ENCODE results near the gene ELOVL4.

The ELOVL4 gene

DNA sequence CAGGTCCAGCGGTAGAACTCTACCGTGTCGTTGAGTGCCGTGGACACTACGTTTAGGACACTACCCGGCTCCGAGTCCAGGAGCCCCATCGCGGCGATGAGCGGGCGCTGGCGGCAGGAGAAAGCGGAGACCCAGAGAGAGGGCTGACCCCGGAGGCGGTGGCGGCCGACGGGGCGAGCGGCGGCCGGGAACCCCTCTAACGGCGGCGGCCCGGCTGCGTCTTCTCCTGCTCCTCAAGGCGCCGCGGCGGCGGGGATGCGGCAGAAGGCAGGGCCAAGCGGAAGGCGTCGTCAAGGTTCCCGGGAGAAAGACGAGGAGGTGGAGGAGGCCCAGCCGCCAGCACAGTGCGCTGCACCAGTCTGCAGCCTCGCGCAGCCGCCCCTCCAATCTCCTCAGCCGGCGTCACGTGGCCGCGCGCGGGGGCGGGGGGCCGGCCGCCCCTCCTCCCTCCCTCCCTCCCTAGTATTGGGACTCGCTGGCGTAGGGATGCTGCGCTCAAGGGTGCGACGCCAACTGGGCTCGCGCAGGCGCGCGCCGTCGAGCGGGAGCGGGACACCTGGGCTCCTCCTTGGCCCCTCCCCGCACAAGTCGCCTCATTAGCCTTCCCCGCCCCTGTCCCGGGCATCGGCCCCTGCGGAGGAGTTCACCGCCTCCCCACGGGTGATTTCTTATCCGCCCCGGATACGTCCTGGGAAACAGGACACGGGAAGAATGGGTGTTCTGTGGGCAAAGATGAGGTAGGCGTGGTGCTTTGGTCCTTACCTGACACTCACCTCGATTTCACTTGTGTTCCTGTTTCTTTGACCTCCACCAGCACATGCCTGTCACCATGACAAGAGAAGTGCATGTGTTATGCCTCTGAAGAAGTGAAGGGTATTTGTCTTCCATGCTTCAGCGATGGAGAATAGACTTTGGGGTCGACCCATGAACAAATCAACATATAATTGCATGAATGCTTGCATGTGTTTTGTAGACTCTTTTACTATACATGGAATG is at the start of gene ELOVL4:
TSS of gene ELOVL4 (minus strand) at position 363 of the 996 bp plus-strand sequence. CDS start at position 89, 274 bp downstream.
- DNase-seq (ENCODE audit: low read depth in 2 of 2, low spot score in 1 of 2): peak in 1 of 2 donors; percentile 7

DNA sequence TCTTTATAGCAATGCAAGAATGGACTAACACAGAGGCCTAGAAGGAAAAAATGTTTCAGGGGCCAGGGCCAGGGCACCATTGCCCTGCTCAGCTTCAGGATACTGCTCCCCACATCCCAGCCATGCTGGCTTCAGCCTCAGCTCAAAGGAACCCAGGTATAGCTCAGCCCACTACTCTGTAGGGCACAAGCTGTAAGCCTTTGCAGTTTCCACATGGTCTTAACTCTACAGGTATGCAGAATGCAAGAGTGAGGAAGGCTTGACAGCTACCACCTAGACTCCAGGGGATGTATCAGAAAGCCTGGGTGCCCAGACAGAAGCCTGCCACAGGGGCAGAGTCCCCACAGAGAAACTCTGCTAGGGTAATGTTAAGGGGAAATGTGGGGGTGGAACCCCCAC is 46.6 kb upstream of the ELOVL4 start:
- no peak for DNase-seq (ENCODE audit: low read depth in 2 of 2, low spot score in 1 of 2)

DNA sequence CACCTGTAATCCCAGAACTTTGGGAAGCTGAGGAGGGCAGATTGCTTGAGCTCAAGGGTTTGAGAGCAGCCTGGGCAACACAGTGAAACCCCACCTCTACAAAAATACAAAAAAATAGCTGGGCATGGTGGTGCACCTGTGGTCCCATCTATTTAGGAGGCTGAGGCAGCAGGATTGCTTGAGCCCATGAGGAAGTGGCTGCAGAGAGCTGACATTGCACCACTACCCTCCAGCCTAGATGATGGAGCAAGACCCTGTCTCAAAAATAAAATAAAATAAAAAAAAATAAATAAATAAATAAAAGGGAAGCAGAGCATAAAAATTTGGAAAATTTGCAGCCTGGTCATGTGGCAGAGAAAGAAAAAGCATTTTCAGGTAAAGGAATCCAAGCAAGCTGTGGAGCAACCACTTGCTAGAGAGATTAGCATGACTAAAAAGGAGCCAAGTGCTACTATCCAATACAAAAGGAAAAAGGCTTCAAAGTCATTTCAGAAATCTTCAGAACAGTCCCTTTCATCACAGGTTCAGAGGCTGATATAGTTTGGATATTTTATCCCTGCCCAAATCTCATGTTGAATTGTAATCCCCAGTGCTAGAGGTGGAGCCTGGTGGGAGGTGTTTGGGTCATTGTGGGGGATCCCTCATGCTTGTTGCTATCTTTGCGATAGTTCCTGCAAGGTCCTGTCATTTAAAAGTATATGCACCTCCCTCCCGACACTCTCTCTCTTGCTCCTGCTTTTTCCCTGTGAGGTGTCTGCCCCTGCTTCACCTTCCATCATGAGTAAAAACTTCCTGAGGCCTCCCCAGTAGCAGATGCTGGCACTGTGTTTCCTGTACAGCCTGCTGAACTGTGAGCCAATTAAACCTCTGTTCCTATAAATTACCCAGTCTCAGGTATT is 45.9 kb upstream of the ELOVL4 start:
- DNase-seq (ENCODE audit: low read depth in 2 of 2, low spot score in 1 of 2): no peak

DNA sequence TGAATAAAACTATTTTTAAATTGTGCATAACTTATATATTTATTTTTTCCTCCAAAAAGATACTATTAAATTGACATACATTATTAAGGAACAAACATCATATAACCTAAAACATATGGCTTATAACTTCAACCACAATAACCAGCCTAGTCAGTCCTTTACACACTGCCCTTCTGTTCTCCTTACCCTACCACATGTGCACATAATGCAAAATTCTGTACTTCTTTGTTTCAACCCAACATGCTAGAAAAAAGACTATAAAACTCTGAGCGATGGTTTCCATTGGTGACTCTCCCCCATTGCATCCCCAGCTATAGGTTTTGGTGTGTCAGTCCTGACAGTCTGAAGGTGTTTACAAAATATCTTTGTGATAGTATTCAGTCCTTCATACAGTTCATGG is 42.3 kb upstream of the ELOVL4 start:
- no peak for DNase-seq (ENCODE audit: low read depth in 2 of 2, low spot score in 1 of 2)

GRCh38 chr6:79985128-79985527 is 37.8 kb upstream of the ELOVL4 start:
- no peak for DNase-seq (ENCODE audit: low read depth in 2 of 2, low spot score in 1 of 2)

GRCh38 chr6:79984261-79984660 is 36.9 kb upstream of the ELOVL4 start:
- no peak for DNase-seq (ENCODE audit: low read depth in 2 of 2, low spot score in 1 of 2)

DNA sequence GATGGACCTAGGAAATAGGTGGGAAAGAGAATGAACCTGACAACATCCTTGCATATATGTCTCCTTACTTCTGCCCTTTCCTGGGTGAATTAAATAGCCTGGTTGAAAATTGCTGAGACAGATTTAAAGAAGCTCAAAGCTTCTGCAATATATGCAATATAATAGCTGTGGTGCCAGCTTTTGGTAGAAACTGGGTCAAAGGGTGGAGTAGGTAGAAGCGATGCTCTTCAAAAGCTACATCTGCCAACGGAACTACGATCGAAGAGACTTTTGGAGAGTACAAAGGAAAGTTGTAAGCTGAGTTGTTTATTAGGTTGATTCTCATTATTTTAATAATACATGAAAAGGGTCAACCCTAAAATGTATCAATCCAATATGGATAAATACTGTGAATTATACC is 34.3 kb upstream of the ELOVL4 start:
- DNase-seq (ENCODE audit: low read depth in 2 of 2, low spot score in 1 of 2): no peak

DNA sequence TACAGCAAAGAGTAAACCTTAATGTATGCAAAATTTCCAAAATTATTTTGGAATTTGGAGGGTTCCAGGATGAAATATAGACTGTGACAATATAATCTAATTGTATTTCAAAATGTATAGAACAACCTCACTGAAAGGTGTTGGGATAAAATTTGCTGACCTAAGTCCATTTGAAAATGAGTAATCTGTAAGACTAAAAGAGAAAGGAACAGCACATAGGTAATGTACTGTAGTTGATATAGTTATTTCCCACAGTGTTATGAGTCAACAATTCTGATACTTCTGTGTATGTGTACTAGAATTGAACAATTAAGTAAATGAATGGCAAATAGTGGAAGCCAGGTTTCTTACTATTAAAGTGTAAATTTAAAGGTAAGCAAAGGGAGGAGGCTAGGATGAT is 23.8 kb upstream of the ELOVL4 start:
- DNase-seq (ENCODE audit: low read depth in 2 of 2, low spot score in 1 of 2): no peak

- DNase-seq (ENCODE audit: low read depth in 2 of 2, low spot score in 1 of 2): no peak
Measured at GRCh38 chr6:79969784-79970183, 22.4 kb upstream of the ELOVL4 start.

- DNase-seq (ENCODE audit: low read depth in 2 of 2, low spot score in 1 of 2): no peak
Measured at GRCh38 chr6:79967178-79967577, 19.8 kb upstream of the ELOVL4 start.

GRCh38 chr6:79964607-79965081 is 17.3 kb upstream of the ELOVL4 start:
- no peak for DNase-seq (ENCODE audit: low read depth in 2 of 2, low spot score in 1 of 2)

GRCh38 chr6:79954849-79955248 is 7.5 kb upstream of the ELOVL4 start:
- DNase-seq (ENCODE audit: low read depth in 2 of 2, low spot score in 1 of 2): no peak

GRCh38 chr6:79949233-79949632 is 1.9 kb upstream of the ELOVL4 start:
- no peak for DNase-seq (ENCODE audit: low read depth in 2 of 2, low spot score in 1 of 2)

DNA sequence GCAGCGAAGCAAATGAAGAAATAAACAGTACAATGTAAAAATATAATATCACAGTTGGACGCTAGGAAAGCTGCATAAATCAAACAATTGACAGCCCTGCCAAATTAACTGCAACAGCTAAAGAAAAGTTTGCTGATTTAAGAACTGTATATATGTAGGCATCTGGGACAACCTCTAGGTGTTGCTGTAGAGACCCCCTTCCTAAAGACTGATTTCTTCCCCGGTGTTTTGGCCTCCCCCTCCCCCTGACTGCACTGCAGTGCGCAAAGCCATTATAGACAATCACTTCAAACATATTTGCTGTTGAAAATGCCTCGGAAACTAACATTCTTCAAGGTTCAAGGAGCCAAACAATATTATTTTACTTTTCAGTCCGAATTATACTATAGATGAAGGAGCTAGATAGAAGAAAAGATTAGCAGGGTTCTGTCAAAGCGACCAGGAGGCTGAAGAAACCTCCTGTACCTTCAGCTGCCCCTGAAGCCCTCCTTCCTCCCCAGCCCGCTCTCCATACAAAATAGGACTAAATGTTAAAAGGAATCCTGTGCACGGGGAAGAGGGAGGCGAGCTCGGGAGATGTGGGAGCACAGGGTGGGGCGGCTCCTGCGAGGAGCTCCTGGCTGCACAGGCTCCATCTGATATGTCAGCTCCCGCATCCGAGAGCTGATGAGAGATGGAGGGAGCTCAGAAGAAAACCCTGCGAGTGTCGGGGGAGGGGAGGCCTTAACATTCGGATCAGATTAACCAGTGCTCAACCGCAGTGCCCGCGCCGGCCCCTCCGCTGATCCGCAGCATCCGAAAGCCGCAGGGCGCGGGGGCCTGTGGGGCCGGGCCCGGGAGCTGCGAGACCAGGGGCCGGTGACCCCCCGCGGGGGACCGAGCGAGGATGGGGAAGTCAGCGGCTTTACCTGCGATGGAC is 822 bp downstream of the ELOVL4 start:
- no peak for DNase-seq (ENCODE audit: low read depth in 2 of 2, low spot score in 1 of 2)

GRCh38 chr6:79943133-79943532 is 4.2 kb downstream of the ELOVL4 start:
- DNase-seq (ENCODE audit: low read depth in 2 of 2, low spot score in 1 of 2): no peak

DNA sequence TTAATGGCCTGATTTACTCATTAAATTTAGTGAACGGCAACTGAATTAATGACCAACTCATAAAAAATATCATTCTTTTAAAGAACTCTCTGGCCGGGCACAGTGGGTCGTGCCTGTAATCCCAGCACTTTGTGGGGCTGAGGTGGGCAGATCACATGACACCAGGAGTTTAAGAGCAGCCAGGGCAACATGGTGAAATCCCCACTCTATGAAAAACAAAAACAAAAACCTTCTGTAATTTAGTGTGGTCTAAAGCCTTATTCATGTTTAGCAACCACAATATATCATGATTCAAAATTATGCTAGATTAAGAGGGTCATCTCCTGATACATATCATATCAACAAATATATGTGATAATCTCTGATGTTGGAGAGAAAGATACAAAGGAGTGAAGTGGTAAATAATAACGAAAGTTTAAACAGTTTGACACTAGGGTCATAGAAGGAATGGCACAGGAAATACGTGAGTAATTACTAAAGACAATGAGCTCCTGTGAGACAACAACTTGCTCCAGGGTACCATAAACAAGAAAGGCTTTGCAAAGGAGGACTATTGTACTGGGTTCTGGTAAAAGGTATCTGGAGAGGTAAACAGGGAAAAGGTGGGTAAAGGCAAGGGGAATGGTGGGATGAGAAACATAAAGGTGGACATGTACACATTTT is 5.7 kb downstream of the ELOVL4 start:
- no peak for DNase-seq (ENCODE audit: low read depth in 2 of 2, low spot score in 1 of 2)

DNA sequence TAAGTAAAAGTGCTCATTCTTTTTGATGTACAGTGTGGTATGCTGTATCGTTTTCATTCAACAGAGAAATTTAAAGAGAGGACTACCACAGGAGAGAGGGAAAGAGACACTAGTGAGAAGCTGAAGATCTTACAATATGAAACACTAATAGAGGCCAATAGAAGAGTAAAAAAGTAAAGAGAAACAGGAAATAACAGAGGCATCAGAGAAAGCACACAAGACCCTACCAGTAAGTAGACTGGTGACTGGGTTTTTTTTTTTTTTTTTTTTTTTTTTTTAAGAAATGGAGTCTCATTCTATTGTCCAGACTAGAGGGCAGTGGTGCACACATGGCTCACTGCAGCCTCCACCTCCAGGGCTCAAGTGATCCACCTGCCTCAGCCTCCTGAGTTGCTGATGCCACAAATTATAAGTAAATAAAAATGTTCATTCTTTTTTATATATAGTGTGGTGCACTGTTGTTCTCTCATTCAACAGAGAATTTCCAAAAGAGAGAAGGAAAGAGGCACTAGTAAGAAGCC is 18.8 kb downstream of the ELOVL4 start:
- DNase-seq (ENCODE audit: low read depth in 2 of 2, low spot score in 1 of 2): no peak

GRCh38 chr6:79927758-79928157 is 19.6 kb downstream of the ELOVL4 start:
- no peak for DNase-seq (ENCODE audit: low read depth in 2 of 2, low spot score in 1 of 2)

DNA sequence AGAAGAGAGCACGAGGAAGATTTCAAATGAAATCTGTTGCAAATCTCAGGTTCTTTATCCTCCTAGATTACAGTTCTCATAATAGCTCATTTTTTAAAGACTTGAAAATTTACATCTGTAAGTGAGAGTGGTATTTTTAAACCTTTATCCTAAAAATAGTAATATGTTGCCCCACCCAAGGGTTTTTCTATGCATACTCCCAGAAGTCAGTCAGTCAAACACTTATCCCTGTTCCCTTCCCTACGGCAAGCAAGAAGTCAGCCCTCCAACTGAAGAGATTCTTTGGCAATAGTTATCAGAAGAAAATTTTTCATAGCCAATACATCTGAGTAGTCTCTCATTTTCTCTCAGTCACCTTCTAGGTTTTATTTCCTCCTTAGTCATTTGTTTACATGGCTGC is 24.1 kb downstream of the ELOVL4 start:
- DNase-seq (ENCODE audit: low read depth in 2 of 2, low spot score in 1 of 2): no peak

DNA sequence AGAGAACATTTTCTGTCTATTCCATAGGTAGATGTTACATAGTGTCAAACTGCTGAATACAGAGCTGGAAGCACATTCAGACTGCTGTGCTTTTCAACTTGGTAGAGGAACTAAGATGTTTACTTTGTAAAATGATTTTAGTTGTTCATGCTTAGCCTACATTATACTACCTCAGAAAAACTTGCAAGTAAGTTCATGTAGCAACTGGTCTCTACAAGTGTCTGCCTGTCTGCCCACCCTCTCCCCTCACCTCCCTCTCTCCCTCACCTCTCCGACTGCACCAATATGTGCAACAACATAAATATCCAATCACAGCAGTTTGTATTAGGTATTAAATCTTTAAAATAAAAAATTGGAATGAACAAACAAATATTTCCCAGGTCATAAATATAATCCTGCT is 25.3 kb downstream of the ELOVL4 start:
- DNase-seq (ENCODE audit: low read depth in 2 of 2, low spot score in 1 of 2): no peak

Measured in stimulated activated CD8-positive, alpha-beta memory T cell treated with anti-CD3 and anti-CD28 coated beads, Interleukin-4, amount 100 ng/mL, for 1 hour (primary cell).